Activated CD8-positive, alpha-beta memory T cell treated with anti-CD3 and anti-CD28 coated beads for 36 hours (primary cell): ENCODE results near the gene ZNF207. TPM values are rescaled to one million over a fixed set of nuclear protein-coding genes. Genes with fewer than 3 reads are reported as not detected.
"Not testable (repeated sequence)": the region's sequence is repeated elsewhere in the genome, so short reads cannot be mapped to it uniquely, and the experiment has no call there.

ENCODE experiments used
- CTCF ChIA-PET: fragments of 350-600 bp; sonication (Branson Sonifier 250); formaldehyde crosslinking; loops from one replicate; lab custom pipeline; 2021; ENCODE audit warnings: antibody characterized with exemption; lab: Charles Lee
- POLR2A ChIA-PET: fragments of 350-600 bp; sonication (Branson Sonifier 250); formaldehyde crosslinking; loops from one replicate; lab custom pipeline; 2021; ENCODE audit warnings: antibody characterized with exemption; lab: Charles Lee
- total RNA-seq, 2 experiments: library from RNA; stranded (reverse); gene quantifications; one replicate each; pipeline ENCODE4 v1.2.3, GENCODE V29; 2021

ZNF207 gene
- 100 to 1,000 TPM; 201 to 209 TPM for total RNA-seq

DNA sequence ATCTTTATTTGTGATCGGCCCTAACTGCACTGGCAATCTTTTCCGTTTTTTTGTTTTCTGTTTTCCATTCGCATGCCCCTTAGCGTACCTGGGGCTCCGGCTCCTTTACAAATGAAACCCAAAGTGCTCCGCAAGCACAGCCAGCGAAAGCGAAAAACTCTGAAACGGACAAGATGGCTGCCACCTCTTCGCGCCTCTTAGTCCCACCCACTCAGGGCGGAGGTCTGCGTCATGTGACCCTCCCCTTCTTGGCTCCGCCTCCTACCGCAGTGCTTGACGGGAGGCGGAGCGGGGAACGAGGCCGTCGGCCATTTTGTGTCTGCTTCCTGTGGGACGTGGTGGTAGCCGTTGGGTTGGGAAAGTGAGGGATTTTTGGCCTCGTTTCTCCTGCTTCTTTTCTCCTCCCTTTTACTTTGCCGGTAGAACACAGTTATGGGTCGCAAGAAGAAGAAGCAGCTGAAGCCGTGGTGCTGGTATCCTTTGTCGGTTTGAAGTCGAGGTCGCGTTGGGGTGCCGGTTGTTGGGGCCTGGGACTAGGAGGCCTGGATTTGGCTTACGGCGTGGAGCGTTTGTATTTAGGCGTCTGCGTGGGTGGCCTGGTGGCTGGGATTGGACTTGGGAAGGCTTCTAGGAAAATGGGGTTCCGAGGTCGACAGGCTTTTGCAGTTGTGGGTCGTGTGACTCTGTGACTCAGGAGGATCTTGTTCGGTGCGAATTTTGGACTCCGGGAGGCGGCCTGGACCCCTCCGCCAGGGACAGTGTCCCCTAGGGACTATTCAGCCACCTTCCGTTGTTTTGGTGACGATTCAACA, at the start of gene ZNF207:
Gene ZNF207 (plus strand): TSS at position 304 of the 812 bp plus-strand sequence. CDS start 129 bp downstream, at position 433.
- POLR2A ChIA-PET: interaction anchor here (0.9 to 1.0 kb wide), 2 partner anchors 10 to 94 kb away, joined by 3 to 7 read pairs; partner anchors contain the start of gene PSMD11
- CTCF ChIA-PET: interaction anchor here (1.3 kb wide), 1 partner anchor 112 kb away, joined by 4 read pairs; no protein-coding TSS in a partner anchor

DNA sequence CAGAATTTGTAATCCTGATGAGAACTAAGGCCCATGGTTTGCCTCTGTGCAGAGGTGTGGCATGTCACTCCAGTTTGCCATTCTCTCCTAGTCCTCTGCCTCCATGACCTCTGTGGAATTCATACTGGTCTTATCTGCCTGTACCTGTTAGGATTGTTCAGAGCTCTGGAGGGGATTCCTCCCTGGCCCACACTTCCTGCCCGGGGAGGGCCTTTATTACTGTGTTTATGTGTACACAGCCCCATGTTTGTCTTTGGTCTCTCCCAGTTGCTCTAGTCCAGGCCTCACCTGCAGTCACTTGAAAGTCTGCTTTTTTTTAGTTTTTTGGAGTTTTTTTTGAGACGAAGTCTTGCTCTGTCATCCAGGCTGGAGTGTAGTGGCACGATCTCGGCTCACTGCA, 47.9 kb upstream of the ZNF207 start:
- CTCF ChIA-PET: no interaction called here

DNA sequence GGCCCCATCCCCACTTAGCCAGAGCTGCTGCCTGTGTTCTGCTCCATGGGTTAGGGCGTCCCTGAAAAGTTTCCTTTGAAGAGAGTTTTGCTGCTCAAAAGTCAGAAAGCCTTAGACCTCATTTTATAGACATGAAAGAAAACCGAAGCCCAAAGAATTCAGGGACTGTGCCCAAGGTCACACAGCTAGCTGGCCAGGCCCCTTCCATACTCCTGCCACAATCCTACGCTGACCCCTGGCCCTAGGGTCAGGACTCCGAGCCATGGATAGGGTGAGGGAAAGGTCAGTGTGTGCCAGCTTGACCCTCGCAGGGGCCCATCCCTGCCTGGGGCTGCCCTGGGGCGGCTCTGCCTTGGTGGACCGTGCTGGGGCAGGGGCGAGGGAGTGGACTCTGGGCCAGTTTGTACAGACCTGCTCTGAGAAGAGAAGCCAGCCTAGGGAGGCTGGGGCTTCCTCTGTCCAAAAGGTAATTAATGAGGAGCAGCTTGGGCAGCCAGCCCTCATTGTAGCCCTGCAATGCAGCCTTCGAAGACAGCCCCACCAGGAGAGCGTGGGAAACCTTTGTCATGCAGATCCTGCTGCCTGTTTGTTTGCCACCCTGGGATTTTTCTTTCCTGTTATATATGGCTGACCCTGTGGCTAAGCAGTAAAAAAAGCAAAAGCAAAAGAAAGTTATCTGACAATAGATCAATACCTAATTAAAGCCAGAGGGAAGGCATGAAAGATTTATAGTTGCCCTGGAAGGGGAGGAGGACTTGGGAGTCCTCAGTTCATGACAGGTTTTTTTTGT, 46.9 kb upstream of the ZNF207 start:
- POLR2A ChIA-PET: no interaction called here
- CTCF ChIA-PET: no interaction called here

More for the DNA sequence above, 47.9 kb upstream of the ZNF207 start:
- POLR2A ChIA-PET: no interaction called here

DNA sequence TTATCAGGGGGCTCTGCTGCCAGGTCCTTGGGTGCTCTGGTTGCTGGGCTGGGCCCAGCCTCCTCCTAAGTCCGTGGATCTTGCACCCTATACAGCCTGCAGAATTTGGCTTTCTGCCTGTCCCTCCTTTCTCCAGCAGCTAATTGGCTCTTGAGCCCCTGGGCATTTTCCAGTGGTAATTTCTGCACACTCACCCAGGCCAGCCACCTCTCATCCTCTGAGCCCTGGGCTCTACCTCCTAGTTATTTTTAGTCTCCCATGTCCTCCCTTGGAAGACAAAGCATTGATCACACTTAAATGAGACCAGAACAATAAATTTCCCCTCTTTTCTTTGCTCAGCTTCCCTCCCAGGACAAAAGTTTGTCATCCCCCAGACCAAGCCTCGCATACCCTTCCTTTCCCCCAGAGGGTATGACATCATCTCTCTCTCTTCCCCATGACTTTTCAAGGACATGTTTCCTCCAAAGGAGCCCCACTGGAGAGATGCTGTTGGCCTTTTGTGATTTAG, 46.1 kb upstream of the ZNF207 start:
- POLR2A ChIA-PET: no interaction called here
- CTCF ChIA-PET: no interaction called here

DNA sequence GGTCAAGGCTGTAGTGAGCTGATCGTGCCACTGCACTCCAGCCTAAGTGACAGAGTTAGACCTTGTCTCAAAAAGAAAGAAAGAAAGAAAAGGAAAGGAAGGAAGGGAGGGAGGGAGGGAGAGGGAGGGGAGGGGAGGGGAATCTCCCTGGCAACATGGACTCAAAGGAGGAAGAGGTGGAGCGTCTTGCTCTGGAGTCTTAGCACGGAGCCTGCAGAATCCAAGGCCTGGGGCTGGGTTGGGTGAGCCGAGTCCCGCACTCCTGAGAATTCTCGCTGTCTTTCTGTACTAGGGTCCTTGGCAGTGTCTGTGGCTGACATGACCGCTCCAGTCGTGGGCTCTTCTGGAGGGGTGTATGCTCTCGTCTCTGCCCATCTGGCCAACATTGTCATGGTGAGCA, 44.9 kb upstream of the ZNF207 start:
- POLR2A ChIA-PET: no interaction called here
- CTCF ChIA-PET: interaction anchor here (0.7 kb wide), 1 partner anchor 22 kb away, joined by 4 read pairs; no protein-coding TSS in a partner anchor

DNA sequence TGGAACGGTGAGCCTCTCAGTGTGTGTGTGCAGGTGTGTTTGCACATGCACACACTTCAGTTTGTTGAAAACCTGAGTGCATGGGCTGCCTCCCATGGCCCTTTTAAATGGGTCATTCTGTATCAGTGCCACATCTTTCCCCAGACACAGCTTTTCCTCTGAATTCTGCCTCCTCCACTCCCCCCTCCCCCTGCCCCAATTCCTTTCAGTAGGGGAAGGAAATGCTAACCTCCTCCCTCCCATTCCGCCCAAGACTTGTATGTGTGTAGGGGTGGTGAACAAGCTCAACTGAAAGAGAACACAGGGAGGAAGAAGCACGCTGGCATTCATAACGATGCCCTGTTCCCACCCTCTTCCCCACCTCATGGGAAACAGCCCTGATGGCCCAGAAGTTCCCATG, 42.3 kb upstream of the ZNF207 start:
- ChIA-PET POLR2A (no interaction called here), CTCF (no interaction called here)

DNA sequence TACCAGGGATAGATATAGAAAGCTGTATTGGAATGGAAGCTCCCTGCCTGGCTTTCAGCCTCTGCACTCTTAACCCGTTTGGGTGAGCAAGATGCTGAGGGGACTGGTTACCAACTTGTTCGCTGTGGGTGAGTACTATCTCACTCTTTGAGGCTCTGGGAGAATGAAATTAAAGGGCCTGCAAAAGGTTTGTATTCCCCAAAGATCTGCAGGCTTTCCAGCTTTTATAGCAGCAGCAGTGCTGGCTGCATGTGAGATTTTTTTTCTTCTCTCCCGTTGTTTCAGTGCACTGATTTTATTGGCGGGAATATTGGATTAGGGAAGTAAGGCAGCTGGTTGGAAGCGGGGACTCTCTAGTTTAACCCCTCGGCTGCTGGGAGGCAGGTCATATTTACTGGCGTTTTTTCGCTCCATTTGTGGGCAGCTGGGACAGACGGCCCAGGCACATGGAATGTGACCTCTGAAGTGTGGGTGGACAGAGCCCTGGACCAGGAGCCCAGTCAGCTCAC, 38.9 kb upstream of the ZNF207 start:
- ChIA-PET CTCF (interaction anchor here (0.7 kb wide), 2 partner anchors 88 to 304 kb away, joined by 4 to 6 read pairs; no protein-coding TSS in a partner anchor), POLR2A (no interaction called here)

DNA sequence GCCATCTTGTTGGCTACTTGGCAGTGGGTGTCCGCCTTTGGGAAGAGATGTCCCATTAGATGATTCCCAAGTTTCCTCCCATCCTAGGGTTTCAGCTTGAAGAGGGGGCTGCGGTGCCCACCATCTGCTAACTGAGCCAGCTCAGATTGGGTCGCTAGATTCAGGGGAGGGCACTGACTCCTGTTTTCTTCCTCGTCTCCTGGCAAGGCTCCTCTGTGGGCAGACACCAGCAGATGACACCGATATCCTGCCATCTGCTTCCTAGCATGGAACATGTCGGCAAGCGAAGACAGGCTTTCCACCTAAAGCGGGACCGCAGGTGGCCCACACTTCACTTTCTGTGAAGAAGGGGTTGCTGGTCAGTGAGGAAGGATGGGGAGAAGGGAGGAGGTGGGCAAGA, 35.3 kb upstream of the ZNF207 start:
- CTCF ChIA-PET: no interaction called here
- POLR2A ChIA-PET: no interaction called here

DNA sequence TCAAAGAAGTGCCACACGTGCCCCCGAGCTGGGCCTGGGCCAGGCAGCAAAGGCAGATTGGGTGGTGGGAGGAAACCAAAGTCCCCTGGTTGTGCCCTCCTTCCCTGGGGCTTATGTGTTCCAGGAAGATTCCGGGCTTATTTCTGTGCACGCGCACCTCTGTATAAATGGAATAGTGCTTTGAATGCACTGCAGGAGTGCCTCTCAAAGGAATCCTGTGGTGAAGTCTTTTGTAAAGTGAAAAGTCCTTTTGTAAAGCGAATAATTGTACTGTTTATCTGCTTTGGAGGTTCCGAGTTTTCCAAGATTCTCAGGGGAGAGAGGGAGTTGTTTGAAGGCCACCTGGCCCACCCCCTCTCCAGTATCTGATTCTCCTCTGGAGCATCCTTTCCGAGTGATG, 34.8 kb upstream of the ZNF207 start:
- POLR2A ChIA-PET: no interaction called here
- CTCF ChIA-PET: interaction anchor here (1.0 kb wide), 1 partner anchor 62 kb away, joined by 4 read pairs; no protein-coding TSS in a partner anchor

DNA sequence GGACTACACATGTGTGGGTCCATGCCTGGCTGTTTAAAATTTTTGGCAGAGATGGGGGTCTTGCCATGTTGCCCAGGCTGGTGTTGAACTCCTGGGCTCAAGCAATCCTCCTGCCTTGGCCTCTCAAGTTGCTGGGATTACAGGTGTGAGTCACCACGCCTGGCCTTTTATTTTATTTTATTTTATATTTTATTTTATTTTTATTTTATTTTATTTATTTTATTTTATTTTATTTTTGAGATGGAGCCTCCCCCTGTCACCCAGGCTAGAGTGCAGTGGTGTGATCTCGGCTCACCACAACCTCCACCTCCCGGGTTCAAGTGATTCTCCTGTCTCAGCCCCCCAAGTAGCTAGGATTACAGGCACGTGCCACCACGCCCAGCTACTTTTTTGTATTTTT, 33.3 kb upstream of the ZNF207 start:
- CTCF ChIA-PET: interaction anchor here (4.6 kb wide), 1 partner anchor 64 kb away, joined by 22 read pairs; no protein-coding TSS in a partner anchor
- POLR2A ChIA-PET: not testable (repeated sequence)

DNA sequence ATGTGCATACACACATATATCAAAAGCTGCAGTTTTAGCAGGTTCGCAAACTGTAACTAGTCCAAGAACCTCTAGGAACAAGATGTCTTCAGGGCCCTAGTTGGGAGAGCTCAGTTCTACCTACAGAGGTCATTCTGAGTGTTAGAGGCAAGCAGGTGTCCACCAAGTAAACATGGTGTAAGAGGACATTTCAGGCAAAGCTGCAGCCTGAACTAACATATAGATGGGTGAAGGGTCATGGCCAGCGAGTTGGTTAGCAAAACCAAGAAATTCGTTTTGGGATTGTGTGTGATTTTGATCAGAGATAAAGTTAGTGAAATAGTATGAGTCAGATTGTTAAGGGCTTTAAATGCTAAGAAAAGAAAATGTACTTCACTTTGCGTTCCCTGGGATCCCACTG, 32.6 kb upstream of the ZNF207 start:
- ChIA-PET POLR2A (no interaction called here), CTCF (interaction anchor here (1.0 to 4.6 kb wide), 2 partner anchors 11 to 65 kb away, joined by 3 to 22 read pairs; no protein-coding TSS in a partner anchor)

DNA sequence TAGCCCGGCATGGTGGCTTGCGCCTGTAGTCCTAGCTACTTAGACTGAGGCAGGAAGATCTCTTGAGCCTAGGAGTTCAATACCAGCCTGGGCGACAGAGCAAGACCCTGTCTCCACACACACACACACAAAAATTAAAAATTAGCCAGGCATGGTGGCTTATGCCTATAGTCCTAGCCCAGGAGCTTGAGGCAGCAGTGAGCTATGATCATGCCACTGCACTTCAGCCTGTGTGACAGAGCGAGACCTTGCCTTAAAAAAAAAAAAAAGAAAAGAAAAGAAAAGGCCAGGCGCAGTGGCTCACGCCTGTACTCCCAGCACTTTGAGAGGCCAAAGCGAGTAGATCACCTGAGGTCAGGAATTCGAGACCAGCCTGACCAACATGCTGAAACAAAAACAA, 31.9 kb upstream of the ZNF207 start:
- ChIA-PET POLR2A (no interaction called here), CTCF (interaction anchor here (0.8 to 4.6 kb wide), 5 partner anchors 9 to 65 kb away, joined by 3 to 22 read pairs (median 5); no protein-coding TSS in a partner anchor)

DNA sequence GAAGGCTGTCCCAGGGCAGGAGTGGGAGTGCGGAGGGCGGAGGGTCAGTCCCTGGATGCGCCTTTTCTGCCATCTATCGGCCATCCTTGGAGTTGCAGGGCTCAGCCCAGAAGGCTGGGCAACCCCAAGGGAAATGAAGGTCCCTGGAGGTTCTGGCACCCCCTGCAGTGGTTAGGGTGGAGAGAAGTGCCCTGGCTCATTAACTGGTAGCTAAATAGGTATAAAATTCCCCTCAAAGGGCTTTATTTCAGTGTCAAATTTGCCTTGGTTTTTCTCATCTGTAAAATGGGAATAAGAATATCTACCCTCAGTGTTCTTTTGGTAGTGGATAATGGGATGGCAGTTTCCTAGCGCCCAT, 30.4 kb upstream of the ZNF207 start:
- POLR2A ChIA-PET: no interaction called here
- CTCF ChIA-PET: interaction anchor here (0.7 to 4.6 kb wide), 8 partner anchors 10 to 166 kb away, joined by 3 to 22 read pairs (median 5); no protein-coding TSS in a partner anchor

DNA sequence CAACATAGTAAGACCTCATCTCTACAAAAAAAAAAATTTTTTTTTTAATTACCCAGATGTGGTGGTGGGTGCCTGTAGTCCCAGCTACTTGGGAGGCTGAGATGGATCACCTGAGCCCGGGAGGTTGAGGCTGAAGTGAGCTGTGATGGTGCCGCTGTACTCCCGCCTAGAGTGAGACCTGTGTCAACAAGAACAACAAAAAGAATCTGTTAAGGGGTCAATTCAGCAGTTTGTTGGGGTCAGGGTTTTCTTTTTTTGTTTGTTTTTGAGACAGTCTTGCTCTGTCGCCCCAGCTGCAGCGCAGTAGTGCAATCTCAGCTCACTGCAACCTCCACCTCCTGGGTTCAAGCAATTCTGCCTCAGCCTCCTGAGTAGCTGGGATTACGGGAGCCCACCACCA, 29.9 kb upstream of the ZNF207 start:
- POLR2A ChIA-PET: not testable (repeated sequence)

DNA sequence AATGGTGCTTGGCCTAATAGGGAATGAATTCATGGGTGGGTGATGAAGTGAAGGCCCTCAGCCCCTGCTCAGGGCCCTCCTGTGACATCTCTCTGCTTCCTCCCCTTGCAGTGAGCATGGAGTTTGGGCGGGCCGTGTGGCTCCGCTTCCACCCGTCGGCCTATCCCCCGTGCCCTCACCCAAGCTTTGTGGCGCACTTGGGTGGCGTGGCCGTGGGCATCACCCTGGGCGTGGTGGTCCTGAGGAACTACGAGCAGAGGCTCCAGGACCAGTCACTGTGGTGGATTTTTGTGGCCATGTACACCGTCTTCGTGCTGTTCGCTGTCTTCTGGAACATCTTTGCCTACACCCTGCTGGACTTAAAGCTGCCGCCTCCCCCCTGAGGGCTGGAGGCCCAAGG, 29.1 kb upstream of the ZNF207 start:
- CTCF ChIA-PET: interaction anchor here (2.0 to 4.6 kb wide), 2 partner anchors 8 to 68 kb away, joined by 6 to 22 read pairs; no protein-coding TSS in a partner anchor
- POLR2A ChIA-PET: no interaction called here

More for the DNA sequence above, 29.9 kb upstream of the ZNF207 start:
- CTCF ChIA-PET: interaction anchor here (1.0 to 4.6 kb wide), 5 partner anchors 9 to 67 kb away, joined by 3 to 22 read pairs (median 5); no protein-coding TSS in a partner anchor

DNA sequence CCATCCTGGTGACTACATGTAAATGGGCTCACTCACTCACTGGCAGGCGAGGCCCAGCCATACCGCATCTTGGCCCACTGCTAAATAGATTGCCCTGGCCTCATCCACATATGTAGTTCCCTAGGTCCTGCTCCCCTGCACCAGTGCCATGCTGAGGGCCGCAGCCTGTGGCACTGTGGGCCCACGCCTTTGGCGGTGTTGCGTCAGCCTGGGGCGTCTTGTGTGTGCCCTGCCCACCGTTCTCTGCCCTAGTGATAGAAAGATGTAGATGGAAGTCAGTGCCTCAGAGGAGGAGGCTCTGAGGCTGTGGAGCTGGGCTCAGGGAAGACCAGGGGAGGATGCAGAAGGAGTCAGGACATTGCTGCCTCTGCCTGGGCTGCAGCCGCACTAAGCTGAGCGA, 26.9 kb upstream of the ZNF207 start:
- ChIA-PET CTCF (no interaction called here), POLR2A (no interaction called here)

DNA sequence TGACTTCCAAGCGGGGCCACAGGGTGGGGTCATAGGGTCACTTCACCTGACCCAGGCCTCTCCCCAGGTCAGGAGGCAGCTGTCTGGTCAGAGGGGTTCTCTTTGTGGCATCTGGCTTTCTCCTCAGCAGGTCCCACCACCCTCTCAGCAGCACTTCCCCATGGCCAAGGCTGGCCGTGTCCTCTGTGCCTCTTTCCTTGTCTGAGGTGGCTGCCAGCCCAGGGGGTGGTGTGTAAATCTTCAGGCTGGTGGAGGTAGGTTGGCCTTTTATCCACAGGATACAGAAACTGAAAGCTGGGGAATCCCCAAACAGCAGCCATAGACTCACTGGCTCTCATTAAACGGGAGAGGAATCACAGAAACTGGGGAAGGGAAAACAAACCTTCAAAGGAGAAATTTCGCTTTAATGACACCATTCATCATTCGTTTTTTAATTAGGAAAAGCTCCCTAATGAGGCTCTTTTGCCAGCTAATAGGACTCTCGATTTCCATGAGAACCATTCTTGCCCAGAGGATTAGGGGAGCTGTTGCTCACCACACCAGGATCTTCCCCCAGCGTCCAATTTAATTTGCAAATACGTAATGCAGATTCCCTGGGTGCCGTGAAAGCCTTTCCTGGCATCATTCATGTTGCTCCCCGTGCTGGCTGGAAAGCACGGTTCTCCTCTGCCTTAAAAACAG, 26.0 kb upstream of the ZNF207 start:
- ChIA-PET POLR2A (no interaction called here), CTCF (no interaction called here)

DNA sequence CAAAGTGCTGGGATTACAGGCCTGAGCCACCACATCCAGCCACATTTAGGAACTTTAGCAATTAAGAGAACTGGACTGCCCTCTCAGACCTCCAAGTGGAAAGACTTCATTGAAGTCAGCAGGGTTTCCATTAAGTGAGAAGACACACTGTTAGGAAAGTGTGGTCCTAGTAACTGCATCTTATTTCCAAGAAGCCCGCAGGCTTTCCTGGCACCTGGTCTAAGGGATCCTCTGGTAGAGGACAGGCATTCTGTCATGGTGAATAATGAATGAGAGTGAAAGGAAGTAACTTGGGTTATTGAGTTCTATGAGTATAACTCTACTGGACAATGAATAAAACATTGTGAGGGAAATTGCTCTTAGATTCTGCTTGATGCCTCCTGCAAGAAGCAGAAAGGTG, 22.0 kb upstream of the ZNF207 start:
- POLR2A ChIA-PET: no interaction called here
- CTCF ChIA-PET: interaction anchor here (1.1 kb wide), 1 partner anchor 9 kb away, joined by 3 read pairs; no protein-coding TSS in a partner anchor
